ENCODE measurements around the gene KCNF1. TPM values are rescaled to one million over a fixed set of nuclear protein-coding genes. Genes with fewer than 3 reads are reported as not detected.

Gene KCNF1
- polyA plus RNA-seq, 1 donor from 2014 or later = 11.4 TPM

- H3K9me3 ChIP-seq (ENCODE audit: low read length) = no peaks in the 10 kb centered on the region
- H3K36me3 ChIP-seq (ENCODE audit: insufficient read depth, low read length) = no peaks in the 10 kb centered on the region
These were observed 11.3 kb downstream of the KCNF1 start for GRCh38 chr2:10923008-10923375.

GRCh38 chr2:10923965-10924364, 12.2 kb downstream of the KCNF1 start:
- Histone ChIP-seq H3F3A (ENCODE audit: insufficient read depth, low read length, poor library complexity, severe bottlenecking) (no peaks in the 10 kb centered on the region), H3K4me3 (ENCODE audit: low read length) (no peak overlapping the region), H3K9me3 (ENCODE audit: low read length) (no peaks in the 10 kb centered on the region), H3K27ac (ENCODE audit: low read length) (no peak overlapping the region), H3K36me3 (ENCODE audit: insufficient read depth, low read length) (no peaks in the 10 kb centered on the region), H3K9me2 (ENCODE audit: insufficient read depth, low read length) (no peaks in the 10 kb centered on the region), H3K27me3 (ENCODE audit: insufficient read depth, low read depth, low read length) (no peaks in the 10 kb centered on the region), H2AFZ (ENCODE audit: low read depth, low read length) (no peak overlapping the region), H4K20me1 (ENCODE audit: insufficient read depth) (no peaks in the 10 kb centered on the region), H3K79me2 (replicated peaks; ENCODE audit: insufficient read depth, low read length) (no peaks in the 10 kb centered on the region), H3K4me2 (ENCODE audit: low read length) (no peak overlapping the region), H3K9ac (ENCODE audit: low read length) (no peak overlapping the region)
- no peak for TF ChIP-seq CTCF (IDR thresholded peaks at IDR 0.05; ENCODE audit: poor library complexity, severe bottlenecking)
- TF ChIP-seq RAD21 (conservative IDR thresholded peaks at IDR 0.05) = no peak
- no peak for TF ChIP-seq TAF1 (IDR thresholded peaks at IDR 0.05; ENCODE audit: low read depth)
- no peak for TF ChIP-seq EP300 (conservative IDR thresholded peaks at IDR 0.05; ENCODE audit: poor library complexity, severe bottlenecking)
- TF ChIP-seq MXI1 (conservative IDR thresholded peaks at IDR 0.05; ENCODE audit: poor library complexity, severe bottlenecking) = no peak
- no peak for TF ChIP-seq POLR2AphosphoS5 (IDR thresholded peaks at IDR 0.05)
- no peak for TF ChIP-seq SMC3 (conservative IDR thresholded peaks at IDR 0.05; ENCODE audit: poor library complexity)

More at GRCh38 chr2:10923008-10923375, 11.3 kb downstream of the KCNF1 start:
- no peak for TF ChIP-seq RAD21 (conservative IDR thresholded peaks at IDR 0.05)
- no peak for TF ChIP-seq CTCF (IDR thresholded peaks at IDR 0.05; ENCODE audit: poor library complexity, severe bottlenecking)
- no peak for TF ChIP-seq EZH2 (IDR thresholded peaks at IDR 0.05; ENCODE audit: borderline replicate concordance, insufficient read depth, low read length, poor library complexity, severe bottlenecking)
- no peak for TF ChIP-seq MXI1 (conservative IDR thresholded peaks at IDR 0.05; ENCODE audit: poor library complexity, severe bottlenecking)
- TF ChIP-seq EP300 (conservative IDR thresholded peaks at IDR 0.05; ENCODE audit: poor library complexity, severe bottlenecking) = no peak
- TF ChIP-seq POLR2AphosphoS5 (IDR thresholded peaks at IDR 0.05) = no peak
- no peak for TF ChIP-seq TAF1 (IDR thresholded peaks at IDR 0.05; ENCODE audit: low read depth)
- TF ChIP-seq REST (IDR thresholded peaks at IDR 0.05; ENCODE audit: borderline replicate concordance) = no peak
- no peak for TF ChIP-seq SMC3 (conservative IDR thresholded peaks at IDR 0.05; ENCODE audit: poor library complexity)
- Histone ChIP-seq H2AFZ (ENCODE audit: low read depth, low read length) (no peak overlapping the region), H3K4me2 (ENCODE audit: low read length) (no peak overlapping the region), H4K20me1 (ENCODE audit: insufficient read depth) (no peaks in the 10 kb centered on the region), H3K9ac (ENCODE audit: low read length) (no peak overlapping the region), H3K27me3 (ENCODE audit: insufficient read depth, low read depth, low read length) (no peaks in the 10 kb centered on the region), H3K79me2 (replicated peaks; ENCODE audit: insufficient read depth, low read length) (no peaks in the 10 kb centered on the region), H3K4me3 (ENCODE audit: low read length) (no peak overlapping the region), H3K9me2 (ENCODE audit: insufficient read depth, low read length) (no peaks in the 10 kb centered on the region), H3F3A (ENCODE audit: insufficient read depth, low read length, poor library complexity, severe bottlenecking) (no peaks in the 10 kb centered on the region), H3K27ac (ENCODE audit: low read length) (no peak overlapping the region)
